Measurements from ENCODE around the gene SPG11.
"Not testable (repeated sequence)": the region's sequence is repeated elsewhere in the genome, so short reads cannot be mapped to it uniquely, and the experiment has no call there.

Gene SPG11

GRCh38 chr15:44706401-44706800 lies 42.9 kb upstream of the SPG11 start:
- H3K23ac ChIP-seq (ENCODE audit: low read depth, low read length, poor library complexity): no peak overlapping the region
- no peaks in the 10 kb centered on the region for H3K79me1 ChIP-seq (ENCODE audit: low read depth, low read length)
- H3K4ac ChIP-seq (ENCODE audit: low read length): no peak overlapping the region
- H3K4me1 ChIP-seq (ENCODE audit: control insufficient read depth in 2 of 2, insufficient read depth in 1 of 2, low read depth in 1 of 2, low read length in 2 of 2): no peaks in the 10 kb centered on the region
- no peak overlapping the region for H2AK5ac ChIP-seq (ENCODE audit: low read depth, low read length)
- no CpG with 5 or more reads among the region's 2 CpGs for WGBS, 2 donors (ENCODE audit: extremely low coverage in 2 of 2, insufficient read length in 2 of 2, insufficient replicate concordance in 1 of 2)
- H2BK15ac ChIP-seq (ENCODE audit: low read length): no peak overlapping the region
- no peak overlapping the region for H2BK5ac ChIP-seq (ENCODE audit: low read length)
- no peak overlapping the region for H3K27ac ChIP-seq (replicated peaks; ENCODE audit: low read length)
- H4K8ac ChIP-seq (ENCODE audit: low read depth, low read length): no peak overlapping the region
- H3K4me3 ChIP-seq (ENCODE audit: low read length in 2 of 2): no peak overlapping the region
- no peaks in the 10 kb centered on the region for H3K36me3 ChIP-seq (replicated peaks in 1 of 2; ENCODE audit: control insufficient read depth in 2 of 2, insufficient read depth in 2 of 2, low read length in 2 of 2)
- no peak overlapping the region for H2BK12ac ChIP-seq (ENCODE audit: low read length)
- H3K4me2 ChIP-seq (ENCODE audit: insufficient read depth, low read length, poor library complexity, severe bottlenecking): no peak overlapping the region
- no peaks in the 10 kb centered on the region for H3K27me3 ChIP-seq (ENCODE audit: control insufficient read depth in 3 of 3, insufficient read depth in 3 of 3, low read depth in 1 of 3, low read length in 3 of 3)
- H3K9me3 ChIP-seq (replicated peaks in 1 of 2; ENCODE audit: control insufficient read depth in 2 of 2, insufficient read depth in 1 of 2, low read depth in 1 of 2, low read length in 2 of 2): no peaks in the 10 kb centered on the region
- H4K91ac ChIP-seq (ENCODE audit: low read depth, low read length, poor library complexity): no peak overlapping the region
- no peak overlapping the region for H3K14ac ChIP-seq (ENCODE audit: low read length)
- no peak for DNase-seq (ENCODE audit: low spot score)
- H3K18ac ChIP-seq (ENCODE audit: low read length): no peak overlapping the region
- no peak overlapping the region for H2AFZ ChIP-seq (ENCODE audit: low read length)
- no peak overlapping the region for H3K9ac ChIP-seq (ENCODE audit: low read depth, low read length, poor library complexity)
- H2BK120ac ChIP-seq (ENCODE audit: low read depth, low read length): no peak overlapping the region

- Histone ChIP-seq H3K4me3 (ENCODE audit: low read length in 2 of 2) (no peak overlapping the region), H3K18ac (ENCODE audit: low read length) (no peak overlapping the region), H3K4ac (ENCODE audit: low read length) (no peak overlapping the region), H3K36me3 (replicated peaks in 1 of 2; ENCODE audit: control insufficient read depth in 2 of 2, insufficient read depth in 2 of 2, low read length in 2 of 2) (no peaks in the 10 kb centered on the region), H3K27ac (replicated peaks; ENCODE audit: low read length) (no peak overlapping the region), H3K27me3 (ENCODE audit: control insufficient read depth in 3 of 3, insufficient read depth in 3 of 3, low read depth in 1 of 3, low read length in 3 of 3) (no peaks in the 10 kb centered on the region), H3K79me1 (ENCODE audit: low read depth, low read length) (no peaks in the 10 kb centered on the region), H2AK5ac (ENCODE audit: low read depth, low read length) (no peak overlapping the region), H2BK15ac (ENCODE audit: low read length) (no peak overlapping the region), H3K4me1 (ENCODE audit: control insufficient read depth in 2 of 2, insufficient read depth in 1 of 2, low read depth in 1 of 2, low read length in 2 of 2) (no peaks in the 10 kb centered on the region), H2BK12ac (ENCODE audit: low read length) (no peak overlapping the region), H2BK120ac (ENCODE audit: low read depth, low read length) (no peak overlapping the region), H3K4me2 (ENCODE audit: insufficient read depth, low read length, poor library complexity, severe bottlenecking) (no peak overlapping the region), H2BK5ac (ENCODE audit: low read length) (no peak overlapping the region), H4K8ac (ENCODE audit: low read depth, low read length) (no peak overlapping the region), H3K9ac (ENCODE audit: low read depth, low read length, poor library complexity) (no peak overlapping the region), H3K23ac (ENCODE audit: low read depth, low read length, poor library complexity) (no peak overlapping the region), H3K14ac (ENCODE audit: low read length) (no peak overlapping the region), H4K91ac (ENCODE audit: low read depth, low read length, poor library complexity) (no peak overlapping the region), H2AFZ (ENCODE audit: low read length) (no peak overlapping the region), H3K9me3 (replicated peaks in 1 of 2; ENCODE audit: control insufficient read depth in 2 of 2, insufficient read depth in 1 of 2, low read depth in 1 of 2, low read length in 2 of 2) (no peaks in the 10 kb centered on the region)
- WGBS, 2 donors (ENCODE audit: extremely low coverage in 2 of 2, insufficient read length in 2 of 2, insufficient replicate concordance in 1 of 2): no CpG with 5 or more reads among the region's 1 CpG
- DNase-seq (ENCODE audit: low spot score): no peak
These were observed 42.5 kb upstream of the SPG11 start for GRCh38 chr15:44705986-44706385.

DNA sequence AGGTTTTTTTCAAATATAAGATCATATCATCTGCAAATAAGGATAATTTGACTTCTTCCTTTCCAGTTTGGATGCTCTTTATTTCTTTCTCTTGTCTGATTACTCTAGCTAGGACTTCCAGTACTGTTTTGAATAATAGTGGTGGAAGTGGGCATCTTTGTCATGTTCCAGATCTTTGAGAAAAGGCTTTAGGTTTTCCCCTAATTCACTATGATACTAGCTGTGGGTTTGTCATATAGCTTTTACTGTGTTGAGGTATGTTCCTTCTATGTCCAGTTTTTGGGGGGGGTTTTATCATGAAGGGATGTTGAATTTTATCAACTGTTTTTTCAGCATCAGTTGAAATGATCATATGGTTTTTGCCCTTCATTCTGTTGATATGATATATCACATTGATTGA lies 37.2 kb upstream of the SPG11 start:
- not testable (repeated sequence) for H3K23ac ChIP-seq (ENCODE audit: low read depth, low read length, poor library complexity); H4K91ac ChIP-seq (ENCODE audit: low read depth, low read length, poor library complexity); H2AFZ ChIP-seq (ENCODE audit: low read length); H2BK120ac ChIP-seq (ENCODE audit: low read depth, low read length); H3K9ac ChIP-seq (ENCODE audit: low read depth, low read length, poor library complexity); H3K9me3 ChIP-seq (replicated peaks in 1 of 2; ENCODE audit: control insufficient read depth in 2 of 2, insufficient read depth in 1 of 2, low read depth in 1 of 2, low read length in 2 of 2); H4K8ac ChIP-seq (ENCODE audit: low read depth, low read length); H2BK12ac ChIP-seq (ENCODE audit: low read length); H3K18ac ChIP-seq (ENCODE audit: low read length); H3K4me1 ChIP-seq (ENCODE audit: control insufficient read depth in 2 of 2, insufficient read depth in 1 of 2, low read depth in 1 of 2, low read length in 2 of 2); H2BK15ac ChIP-seq (ENCODE audit: low read length); H2AK5ac ChIP-seq (ENCODE audit: low read depth, low read length); DNase-seq (ENCODE audit: low spot score); H3K4me2 ChIP-seq (ENCODE audit: insufficient read depth, low read length, poor library complexity, severe bottlenecking); H2BK5ac ChIP-seq (ENCODE audit: low read length); H3K4me3 ChIP-seq (ENCODE audit: low read length in 2 of 2); H3K4ac ChIP-seq (ENCODE audit: low read length); H3K14ac ChIP-seq (ENCODE audit: low read length); H3K27ac ChIP-seq (replicated peaks; ENCODE audit: low read length); H3K79me1 ChIP-seq (ENCODE audit: low read depth, low read length); H3K36me3 ChIP-seq (replicated peaks in 1 of 2; ENCODE audit: control insufficient read depth in 2 of 2, insufficient read depth in 2 of 2, low read length in 2 of 2)
- peaks cover 0 to 10% (median 0%) of the 10 kb centered on the region in 3 experiments for H3K27me3 ChIP-seq (ENCODE audit: control insufficient read depth in 3 of 3, insufficient read depth in 3 of 3, low read depth in 1 of 3, low read length in 3 of 3)

DNA sequence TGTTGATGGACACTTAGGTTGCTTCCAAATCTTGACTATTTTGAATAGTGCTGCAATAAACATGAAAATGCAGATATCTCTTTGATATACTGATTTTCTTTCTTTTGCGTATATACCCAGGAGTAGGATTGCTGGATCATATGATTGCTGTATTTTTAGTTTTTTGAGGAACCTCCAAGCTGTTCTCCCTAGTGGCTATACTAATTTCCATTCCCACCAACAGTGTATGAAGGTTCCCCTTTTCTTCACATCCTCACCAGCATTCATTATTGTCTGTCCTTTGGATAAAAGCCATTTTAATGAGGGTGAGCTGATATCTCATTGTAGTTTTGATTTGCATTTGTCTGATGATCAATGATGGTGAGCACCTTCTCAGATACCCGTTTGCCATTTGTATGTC lies 35.2 kb upstream of the SPG11 start:
- H3K9me3 ChIP-seq (replicated peaks in 1 of 2; ENCODE audit: control insufficient read depth in 2 of 2, insufficient read depth in 1 of 2, low read depth in 1 of 2, low read length in 2 of 2): no peaks in the 10 kb centered on the region
- H3K14ac ChIP-seq (ENCODE audit: low read length): no peak overlapping the region
- H3K27me3 ChIP-seq (ENCODE audit: control insufficient read depth in 3 of 3, insufficient read depth in 3 of 3, low read depth in 1 of 3, low read length in 3 of 3): peaks cover 0 to 10% (median 0%) of the 10 kb centered on the region in 3 experiments
- no CpG with 5 or more reads among the region's 2 CpGs for WGBS, 2 donors (ENCODE audit: extremely low coverage in 2 of 2, insufficient read length in 2 of 2, insufficient replicate concordance in 1 of 2)
- no peak overlapping the region for H2BK5ac ChIP-seq (ENCODE audit: low read length)
- no peak overlapping the region for H3K4me2 ChIP-seq (ENCODE audit: insufficient read depth, low read length, poor library complexity, severe bottlenecking)
- no peak overlapping the region for H4K91ac ChIP-seq (ENCODE audit: low read depth, low read length, poor library complexity)
- no peak overlapping the region for H3K18ac ChIP-seq (ENCODE audit: low read length)
- no peak overlapping the region for H3K4ac ChIP-seq (ENCODE audit: low read length)
- H3K27ac ChIP-seq (replicated peaks; ENCODE audit: low read length): no peak overlapping the region
- H2AFZ ChIP-seq (ENCODE audit: low read length): no peak overlapping the region
- no peak overlapping the region for H4K8ac ChIP-seq (ENCODE audit: low read depth, low read length)
- no peak overlapping the region for H2AK5ac ChIP-seq (ENCODE audit: low read depth, low read length)
- no peaks in the 10 kb centered on the region for H3K79me1 ChIP-seq (ENCODE audit: low read depth, low read length)
- H3K4me1 ChIP-seq (ENCODE audit: control insufficient read depth in 2 of 2, insufficient read depth in 1 of 2, low read depth in 1 of 2, low read length in 2 of 2): no peaks in the 10 kb centered on the region
- H2BK120ac ChIP-seq (ENCODE audit: low read depth, low read length): no peak overlapping the region
- no peak overlapping the region for H3K23ac ChIP-seq (ENCODE audit: low read depth, low read length, poor library complexity)
- H3K4me3 ChIP-seq (ENCODE audit: low read length in 2 of 2): no peak overlapping the region
- no peaks in the 10 kb centered on the region for H3K36me3 ChIP-seq (replicated peaks in 1 of 2; ENCODE audit: control insufficient read depth in 2 of 2, insufficient read depth in 2 of 2, low read length in 2 of 2)
- H2BK12ac ChIP-seq (ENCODE audit: low read length): no peak overlapping the region
- DNase-seq (ENCODE audit: low spot score): no peak
- no peak overlapping the region for H2BK15ac ChIP-seq (ENCODE audit: low read length)
- H3K9ac ChIP-seq (ENCODE audit: low read depth, low read length, poor library complexity): no peak overlapping the region
